HG03378 (cell line): ENCODE results near the gene KLRC1.
"Not testable (repeated sequence)": the region's sequence is repeated elsewhere in the genome, so short reads cannot be mapped to it uniquely, and the experiment has no call there.

ENCODE experiments used
- ATAC-seq: cut with Tn5 transposase; IDR thresholded peaks from one replicate; pipeline ENCODE4 v1.9.1; 2021; ENCODE audit warnings: mild to moderate bottlenecking, moderate library complexity; ENCODE audit not compliant: unreplicated experiment

Gene KLRC1

GRCh38 chr12:10453156-10453555, at the start of gene KLRC1:
Gene KLRC1, minus strand, starts transcription at chr12:10453377. Its CDS starts 2,221 bp downstream, at chr12:10451156.
- no peak for ATAC-seq

GRCh38 chr12:10501030-10501429, 47.9 kb upstream of the KLRC1 start:
- ATAC-seq = no peak

GRCh38 chr12:10498042-10498441, 44.9 kb upstream of the KLRC1 start:
- no peak for ATAC-seq

GRCh38 chr12:10497602-10498001, 44.4 kb upstream of the KLRC1 start:
- ATAC-seq = no peak

- ATAC-seq = no peak
Measured at GRCh38 chr12:10491766-10492165, 38.6 kb upstream of the KLRC1 start.

- ATAC-seq = not testable (repeated sequence)
Measured at GRCh38 chr12:10487328-10487727, 34.2 kb upstream of the KLRC1 start.

GRCh38 chr12:10481901-10482300, 28.7 kb upstream of the KLRC1 start:
- ATAC-seq = not testable (repeated sequence)

GRCh38 chr12:10472808-10473207, 19.6 kb upstream of the KLRC1 start:
- not testable (repeated sequence) for ATAC-seq

GRCh38 chr12:10469701-10470100, 16.5 kb upstream of the KLRC1 start:
- no peak for ATAC-seq

- no peak for ATAC-seq
Measured at GRCh38 chr12:10466311-10466710, 13.1 kb upstream of the KLRC1 start.

- no peak for ATAC-seq
Measured at GRCh38 chr12:10457760-10458159, 4.6 kb upstream of the KLRC1 start.

GRCh38 chr12:10456856-10457255, 3.7 kb upstream of the KLRC1 start:
- ATAC-seq = no peak

- ATAC-seq = no peak
Measured at GRCh38 chr12:10455766-10456165, 2.6 kb upstream of the KLRC1 start.

GRCh38 chr12:10454531-10454930, 1.4 kb upstream of the KLRC1 start:
- ATAC-seq = no peak

- ATAC-seq = no peak
Measured at GRCh38 chr12:10448236-10448635, 4.9 kb downstream of the KLRC1 start.

- not testable (repeated sequence) for ATAC-seq
Measured at GRCh38 chr12:10446052-10446451, 7.1 kb downstream of the KLRC1 start.

- not testable (repeated sequence) for ATAC-seq
Measured at GRCh38 chr12:10441144-10441543, 12.0 kb downstream of the KLRC1 start.

GRCh38 chr12:10439608-10440274, 13.4 kb downstream of the KLRC1 start:
- not testable (repeated sequence) for ATAC-seq

- ATAC-seq = not testable (repeated sequence)
Measured at GRCh38 chr12:10437601-10438000, 15.6 kb downstream of the KLRC1 start.

- not testable (repeated sequence) for ATAC-seq
Measured at GRCh38 chr12:10435816-10436215, 17.4 kb downstream of the KLRC1 start, which contains the start of gene KLRC2. Gene KLRC2, minus strand, starts transcription at chr12:10436010. Its CDS starts 24 bp downstream, at chr12:10435986.

- not testable (repeated sequence) for ATAC-seq
Measured at GRCh38 chr12:10430623-10431022, 22.6 kb downstream of the KLRC1 start.

- ATAC-seq = not testable (repeated sequence)
Measured at GRCh38 chr12:10425938-10426337, 27.2 kb downstream of the KLRC1 start.
